ENCODE data around the gene SFN.

DNA sequence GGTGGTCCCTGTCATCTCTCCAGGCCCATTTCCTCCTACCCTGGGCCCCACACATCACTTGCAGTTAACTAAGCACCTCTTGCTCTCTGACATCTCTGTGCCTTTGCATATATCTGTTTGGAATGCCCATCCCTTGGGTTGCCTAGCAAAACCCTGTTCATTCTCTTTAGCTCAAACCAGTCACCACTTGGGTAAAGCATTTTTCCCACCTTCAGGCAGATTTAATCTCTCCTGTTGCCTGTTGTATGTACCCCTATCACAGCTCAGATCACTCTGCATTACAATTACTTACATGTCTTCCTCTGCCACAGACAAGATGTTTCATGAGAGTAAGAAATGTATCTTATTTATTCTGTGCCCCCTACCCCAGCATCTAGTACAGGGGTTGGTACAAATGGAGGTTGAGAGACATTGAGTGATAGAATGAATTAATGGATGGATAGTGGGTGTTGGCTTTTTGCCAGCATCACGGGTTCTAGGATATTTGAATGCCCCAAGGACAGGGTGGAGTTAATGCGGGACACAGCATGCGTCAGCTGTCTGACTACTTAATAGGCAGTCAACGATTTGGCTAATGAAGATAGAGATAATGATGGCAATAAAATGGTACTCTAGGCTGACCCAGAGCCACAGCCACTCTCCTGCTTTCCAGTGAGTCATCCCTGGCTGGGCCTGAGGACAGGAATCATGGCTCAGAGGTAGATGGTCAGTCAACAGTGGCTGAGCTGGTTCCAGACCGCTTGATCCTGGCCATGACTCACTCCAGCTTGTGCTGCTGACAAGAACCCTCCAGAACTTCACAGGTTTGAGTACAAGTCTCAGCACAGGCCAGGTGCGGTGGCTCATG lies 44.3 kb downstream of the SFN start:
- no peak for TF ChIP-seq POLR2A (IDR thresholded peaks at IDR 0.05)
- TF ChIP-seq, protein P1, sequence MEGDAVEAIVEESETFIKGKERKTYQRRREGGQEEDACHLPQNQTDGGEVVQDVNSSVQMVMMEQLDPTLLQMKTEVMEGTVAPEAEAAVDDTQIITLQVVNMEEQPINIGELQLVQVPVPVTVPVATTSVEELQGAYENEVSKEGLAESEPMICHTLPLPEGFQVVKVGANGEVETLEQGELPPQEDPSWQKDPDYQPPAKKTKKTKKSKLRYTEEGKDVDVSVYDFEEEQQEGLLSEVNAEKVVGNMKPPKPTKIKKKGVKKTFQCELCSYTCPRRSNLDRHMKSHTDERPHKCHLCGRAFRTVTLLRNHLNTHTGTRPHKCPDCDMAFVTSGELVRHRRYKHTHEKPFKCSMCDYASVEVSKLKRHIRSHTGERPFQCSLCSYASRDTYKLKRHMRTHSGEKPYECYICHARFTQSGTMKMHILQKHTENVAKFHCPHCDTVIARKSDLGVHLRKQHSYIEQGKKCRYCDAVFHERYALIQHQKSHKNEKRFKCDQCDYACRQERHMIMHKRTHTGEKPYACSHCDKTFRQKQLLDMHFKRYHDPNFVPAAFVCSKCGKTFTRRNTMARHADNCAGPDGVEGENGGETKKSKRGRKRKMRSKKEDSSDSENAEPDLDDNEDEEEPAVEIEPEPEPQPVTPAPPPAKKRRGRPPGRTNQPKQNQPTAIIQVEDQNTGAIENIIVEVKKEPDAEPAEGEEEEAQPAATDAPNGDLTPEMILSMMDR (IDR thresholded peaks at IDR 0.05), result no peak

Measured in gastroesophageal sphincter (tissue), 3 donors.